ENCODE measurements around the gene PAPPA.

PAPPA gene

GRCh38 chr9:116381350-116381749 is 227.8 kb downstream of the PAPPA start:
- DNase-seq (ENCODE audit: low read depth), result peak; percentile 72

GRCh38 chr9:116382053-116382452 is 228.5 kb downstream of the PAPPA start:
- no peak for DNase-seq (ENCODE audit: low read depth)
- no peak for TF ChIP-seq CTCF (conservative IDR thresholded peaks at IDR 0.05; ENCODE audit: low read depth, low read length)

More at GRCh38 chr9:116381350-116381749, 227.8 kb downstream of the PAPPA start:
- no peak overlapping the region for H3K4me3 ChIP-seq (ENCODE audit: low read depth, low read length)
- TF ChIP-seq CTCF (conservative IDR thresholded peaks at IDR 0.05; ENCODE audit: low read depth, low read length), result no peak

GRCh38 chr9:116383133-116383532 is 229.5 kb downstream of the PAPPA start:
- H3K4me3 ChIP-seq (ENCODE audit: low read depth, low read length), result no peak overlapping the region
- no peak for DNase-seq (ENCODE audit: low read depth)
- no peak for TF ChIP-seq CTCF (conservative IDR thresholded peaks at IDR 0.05; ENCODE audit: low read depth, low read length)

More at GRCh38 chr9:116382053-116382452, 228.5 kb downstream of the PAPPA start:
- H3K4me3 ChIP-seq (ENCODE audit: low read depth, low read length), result no peak overlapping the region

- peak; percentile 69 for DNase-seq (ENCODE audit: low read depth)
- H3K4me3 ChIP-seq (ENCODE audit: low read depth, low read length), result no peak overlapping the region
- no peak for TF ChIP-seq CTCF (conservative IDR thresholded peaks at IDR 0.05; ENCODE audit: low read depth, low read length)
Measured at GRCh38 chr9:116383936-116384335, 230.3 kb downstream of the PAPPA start.

- no peak for TF ChIP-seq CTCF (conservative IDR thresholded peaks at IDR 0.05; ENCODE audit: low read depth, low read length)
- no peak for DNase-seq (ENCODE audit: low read depth)
Measured at GRCh38 chr9:116387934-116388698, 234.5 kb downstream of the PAPPA start.

GRCh38 chr9:116389541-116390302 is 236.1 kb downstream of the PAPPA start:
- TF ChIP-seq CTCF (conservative IDR thresholded peaks at IDR 0.05; ENCODE audit: low read depth, low read length), result no peak

More at GRCh38 chr9:116387934-116388698, 234.5 kb downstream of the PAPPA start:
- no peak overlapping the region for H3K4me3 ChIP-seq (ENCODE audit: low read depth, low read length)

More at GRCh38 chr9:116389541-116390302, 236.1 kb downstream of the PAPPA start:
- DNase-seq (ENCODE audit: low read depth), result no peak
- no peak overlapping the region for H3K4me3 ChIP-seq (ENCODE audit: low read depth, low read length)

Data from choroid plexus epithelial cell (primary cell).